ENCODE measurements around the gene PITX1.

PITX1 gene

DNA sequence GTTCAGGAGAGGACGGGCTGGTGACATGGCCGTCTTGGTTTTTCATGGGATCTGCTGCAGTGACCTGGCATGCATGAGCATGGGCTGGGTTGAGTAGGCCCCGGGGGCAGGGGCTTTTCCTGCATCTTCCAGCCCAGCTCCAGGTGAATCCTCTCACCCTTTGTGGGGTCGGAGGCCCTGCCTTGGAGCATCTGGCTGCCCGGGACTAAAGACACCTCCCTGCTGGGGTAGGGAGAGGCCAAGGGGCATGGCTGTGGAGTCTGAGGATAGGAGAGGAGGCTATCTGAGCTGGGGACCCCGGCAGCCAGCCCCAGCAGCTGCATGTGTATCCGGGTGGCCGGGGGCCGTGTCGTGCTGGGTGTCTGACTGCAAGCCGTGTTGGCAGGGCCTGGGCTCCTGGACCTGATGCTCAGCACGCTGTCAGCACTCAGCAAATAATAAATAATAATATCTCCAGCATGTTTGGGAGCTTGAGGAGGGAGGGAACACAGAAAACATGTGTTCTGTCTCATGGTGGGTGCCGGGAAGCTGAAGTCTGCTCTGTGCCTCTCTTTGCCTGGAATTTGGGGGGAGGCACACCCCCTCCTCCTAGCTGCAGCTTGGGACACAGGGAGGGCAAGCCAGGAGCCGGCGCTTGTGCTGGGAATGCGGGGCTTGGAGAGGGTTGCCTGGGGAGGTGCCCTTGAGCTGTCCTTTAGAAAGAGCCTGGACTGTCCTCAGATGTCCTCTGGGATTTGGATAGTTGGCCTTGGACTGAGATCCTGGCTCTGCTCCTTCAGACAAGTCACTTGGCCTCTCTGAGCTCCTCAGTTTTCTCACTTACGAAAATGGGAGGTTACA lies 28.4 kb upstream of the PITX1 start:
- DNase-seq (ENCODE audit: low spot score): no peak

DNA sequence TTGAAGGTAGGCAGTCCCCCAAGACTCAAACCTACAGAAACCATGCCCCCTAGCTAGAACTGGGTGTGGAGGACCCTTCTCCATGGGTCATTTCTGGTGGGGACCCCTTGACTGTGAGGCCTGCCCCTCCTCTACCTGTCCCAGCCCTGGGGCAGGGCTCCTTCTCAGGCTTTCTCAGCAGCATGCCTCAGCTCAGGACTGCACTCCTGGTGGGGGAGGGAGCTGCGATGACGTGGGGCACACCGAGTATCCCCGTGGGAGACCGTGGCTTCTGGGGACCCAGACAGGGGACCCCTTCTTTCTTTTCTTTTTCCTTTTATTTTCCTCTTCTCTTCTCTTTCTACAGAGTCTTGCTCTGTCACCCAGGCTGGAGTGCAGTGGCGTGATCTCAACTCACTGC lies 27.0 kb upstream of the PITX1 start:
- DNase-seq (ENCODE audit: low spot score): no peak

DNA sequence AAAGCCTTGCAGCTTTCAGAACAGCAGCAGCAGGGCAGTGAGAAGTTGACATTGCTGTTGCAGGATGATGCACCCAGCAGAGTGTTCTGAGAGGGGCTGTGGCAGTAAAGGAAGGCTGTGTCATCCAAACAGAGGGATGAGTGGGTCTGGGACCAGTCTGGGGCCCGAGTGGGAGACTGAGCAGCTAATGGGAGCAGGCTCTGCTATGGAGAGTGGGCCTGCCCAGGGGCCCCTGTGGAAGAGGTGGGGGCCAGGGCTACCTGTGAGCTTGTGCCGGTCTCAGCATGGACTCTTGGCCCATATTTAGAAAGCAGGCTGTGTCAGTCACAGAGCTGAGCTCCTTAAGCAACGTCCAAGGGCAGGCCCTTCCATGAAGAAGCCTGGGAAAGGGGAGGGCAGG lies 26.0 kb upstream of the PITX1 start:
- no peak for DNase-seq (ENCODE audit: low spot score)

DNA sequence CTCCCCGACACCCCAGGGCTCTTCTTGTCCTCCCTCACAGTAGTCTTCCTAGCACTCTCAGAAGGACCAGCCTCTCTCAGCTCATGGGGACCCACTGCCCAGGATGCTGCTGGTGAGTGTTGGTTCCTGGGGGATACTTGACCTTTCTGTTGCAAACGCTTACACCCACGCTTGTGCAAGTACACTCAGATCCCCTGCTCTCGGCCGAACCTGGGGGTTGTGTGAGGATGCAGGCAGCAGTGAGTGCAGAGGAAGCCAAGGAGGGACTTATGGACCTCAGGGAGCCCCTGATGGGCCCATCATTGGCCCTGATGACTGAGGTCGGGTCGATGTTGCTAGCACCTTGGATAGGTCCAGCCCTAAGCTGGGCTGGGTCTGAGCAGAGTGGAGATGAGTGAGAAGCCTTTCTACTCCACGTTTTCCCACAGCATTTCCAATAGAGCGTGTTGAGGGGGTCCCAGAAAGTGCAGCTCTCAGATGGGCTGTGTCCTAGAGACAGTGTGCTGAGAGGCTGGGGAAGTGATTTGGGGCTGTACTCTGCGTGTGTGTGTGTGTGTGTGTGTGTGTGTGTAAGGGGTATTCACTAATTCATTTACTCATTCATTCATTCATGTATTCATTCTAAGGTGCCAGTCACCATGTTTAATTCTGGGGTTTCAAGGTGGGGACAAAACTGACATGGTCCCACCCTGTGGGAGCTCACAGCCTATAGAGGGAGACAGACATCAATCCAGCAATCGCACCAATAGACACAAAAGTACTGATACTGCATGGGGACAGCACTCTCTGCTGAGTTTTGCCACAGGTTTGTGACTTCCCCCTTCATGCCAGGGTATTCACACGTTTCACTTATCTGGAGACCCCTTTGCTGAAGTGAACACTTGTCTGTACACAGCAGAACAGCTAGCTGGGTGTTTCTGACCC lies 25.2 kb upstream of the PITX1 start:
- no peak for DNase-seq (ENCODE audit: low spot score)

DNA sequence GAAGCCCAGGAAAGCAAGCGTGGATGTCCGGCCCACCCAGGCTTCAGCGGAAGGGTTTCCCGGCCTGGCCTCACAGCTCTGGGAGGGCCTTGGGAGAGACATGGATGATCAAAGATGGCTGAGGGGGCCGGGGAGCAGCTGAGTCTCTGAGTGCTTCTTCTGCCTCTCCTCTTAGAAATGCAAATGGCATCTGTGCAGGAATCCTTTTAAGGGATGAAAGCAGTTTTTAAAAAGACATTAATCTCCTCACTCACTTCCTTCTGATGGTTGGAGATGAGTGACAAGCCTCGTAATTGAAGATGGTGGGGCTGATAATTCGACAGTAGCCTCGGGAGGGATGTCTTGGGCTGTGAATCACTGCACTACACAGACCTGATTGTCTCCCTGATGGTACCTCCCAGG lies 24.3 kb upstream of the PITX1 start:
- no peak for DNase-seq (ENCODE audit: low spot score)

DNA sequence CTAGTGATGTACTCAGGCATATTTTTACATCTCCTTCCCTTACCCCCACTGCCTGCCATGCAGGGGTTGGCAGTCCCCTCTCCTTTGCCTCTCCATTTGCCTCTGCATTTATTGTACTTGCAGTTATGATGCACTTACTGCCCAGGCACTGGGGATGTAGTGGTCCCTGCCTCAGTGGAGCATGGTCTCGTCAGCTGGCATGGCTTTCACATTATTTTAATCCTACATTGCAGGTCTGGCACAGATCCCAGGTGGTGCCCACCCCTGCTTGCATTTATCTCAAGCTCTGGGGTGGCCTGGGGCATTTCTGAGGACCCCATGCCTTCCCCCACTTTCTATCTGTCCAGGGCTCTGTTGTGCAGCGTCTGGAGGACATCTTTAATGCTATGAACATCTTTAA lies 23.2 kb upstream of the PITX1 start:
- DNase-seq (ENCODE audit: low spot score): no peak

DNA sequence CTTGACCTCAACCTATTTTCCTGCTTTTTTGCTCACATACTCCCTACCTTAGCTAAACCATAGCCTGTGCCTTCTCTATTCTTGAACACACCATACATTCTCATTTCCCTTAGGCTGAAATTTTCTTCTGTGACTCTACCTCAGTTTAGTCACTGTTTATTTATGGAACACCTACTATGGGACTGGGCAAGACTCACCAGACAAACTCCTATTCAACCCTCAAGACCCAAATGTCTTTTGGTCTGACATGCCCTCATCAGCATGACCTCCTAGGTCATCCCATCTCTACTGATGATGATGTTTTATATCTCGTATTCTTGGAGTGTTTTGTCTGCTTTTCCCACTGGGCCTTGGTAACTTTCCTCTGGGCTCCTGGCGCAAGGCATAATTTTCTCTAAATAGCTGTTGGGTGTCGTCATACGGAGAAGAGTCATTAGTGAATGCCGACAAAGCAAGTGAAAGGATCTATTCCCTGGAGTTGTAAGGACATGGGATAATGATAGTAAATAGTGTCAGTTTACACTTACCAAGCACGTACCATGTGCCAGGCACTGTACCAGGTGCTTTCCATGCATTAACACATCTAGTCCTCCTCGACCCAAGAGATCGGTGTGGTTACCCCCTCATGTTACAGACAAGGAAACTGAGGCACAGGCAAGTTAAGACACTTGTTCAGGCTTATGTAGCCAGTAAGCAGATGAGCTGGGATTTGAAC lies 22.4 kb upstream of the PITX1 start:
- DNase-seq (ENCODE audit: low spot score): no peak

DNA sequence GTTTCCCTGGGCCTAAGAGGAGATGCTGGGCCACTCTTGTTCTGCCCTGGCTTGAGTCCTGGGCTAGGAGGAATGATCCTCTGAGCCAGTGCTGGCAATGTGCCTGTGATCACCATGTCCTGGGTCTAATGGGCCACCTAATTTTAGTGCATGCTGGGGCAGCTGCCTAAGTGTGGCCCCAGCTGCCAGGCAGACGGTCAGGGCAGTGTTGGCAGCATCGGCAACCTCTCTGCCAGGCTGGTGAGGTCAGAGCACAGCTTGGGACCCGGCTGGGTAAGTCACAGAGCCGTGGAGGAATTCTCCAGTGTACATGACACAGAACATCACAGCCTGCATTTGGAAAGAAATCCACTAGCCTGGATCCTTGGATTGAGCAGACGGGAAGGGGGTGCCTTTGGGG lies 21.4 kb upstream of the PITX1 start:
- no peak for DNase-seq (ENCODE audit: low spot score)

DNA sequence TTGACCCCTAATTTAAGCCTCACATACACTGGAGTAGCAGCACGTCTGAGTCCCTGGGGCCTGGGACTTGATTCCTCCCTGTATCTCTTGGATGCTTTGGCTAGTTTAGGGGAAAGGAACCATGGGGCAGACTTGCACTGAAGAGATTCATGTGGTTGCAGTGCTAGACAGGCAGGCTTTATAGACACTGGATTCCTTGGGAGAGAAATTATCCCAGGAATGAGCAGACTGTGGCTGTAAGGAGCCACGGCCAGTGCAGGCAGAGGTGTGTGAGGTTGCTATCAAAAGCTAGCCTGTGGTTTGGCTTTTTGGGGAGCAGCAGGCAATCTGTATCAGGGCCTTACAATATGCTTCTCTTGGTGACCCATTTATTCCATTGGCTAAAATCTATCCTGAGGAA lies 20.5 kb upstream of the PITX1 start:
- no peak for DNase-seq (ENCODE audit: low spot score)

DNA sequence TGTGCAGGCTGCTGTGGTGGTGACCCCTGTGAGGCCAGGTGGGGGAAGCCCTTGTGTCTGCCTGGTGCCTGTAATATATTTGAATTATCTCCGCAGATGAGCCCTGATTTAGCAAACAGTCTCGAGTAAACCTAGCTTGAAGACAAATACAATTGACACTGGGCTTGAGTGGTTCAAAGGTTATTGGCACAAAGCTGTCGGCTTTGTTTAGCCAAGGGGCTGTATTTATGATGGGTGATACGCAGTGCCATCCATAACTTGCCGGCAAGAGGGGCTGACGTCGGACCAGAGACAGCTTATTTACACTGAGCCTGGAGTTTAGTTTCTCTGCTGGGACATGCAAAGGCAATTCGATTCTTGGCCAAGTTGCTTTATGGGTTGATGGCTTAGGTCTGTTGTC lies 20.0 kb upstream of the PITX1 start:
- no peak for DNase-seq (ENCODE audit: low spot score)

DNA sequence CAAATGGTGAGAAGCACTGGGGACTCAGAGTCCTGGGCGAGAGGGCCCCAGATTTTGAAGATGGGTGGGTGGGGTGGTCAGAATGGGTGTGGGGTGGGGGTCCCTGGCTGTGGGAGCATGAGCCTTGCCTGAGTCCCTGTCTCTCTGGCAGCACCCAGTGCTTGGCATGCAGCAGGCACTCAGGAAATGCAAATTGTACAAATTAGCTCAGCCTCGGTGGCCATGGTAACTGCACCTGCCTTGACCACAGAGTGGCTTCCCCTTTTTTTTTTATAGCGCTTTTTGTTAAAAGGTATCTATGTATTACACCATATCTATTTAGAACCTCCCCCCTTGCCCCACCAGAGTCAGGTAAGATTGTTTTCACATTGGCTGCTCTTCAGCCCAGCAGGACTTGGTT lies 19.2 kb upstream of the PITX1 start:
- DNase-seq (ENCODE audit: low spot score): no peak

DNA sequence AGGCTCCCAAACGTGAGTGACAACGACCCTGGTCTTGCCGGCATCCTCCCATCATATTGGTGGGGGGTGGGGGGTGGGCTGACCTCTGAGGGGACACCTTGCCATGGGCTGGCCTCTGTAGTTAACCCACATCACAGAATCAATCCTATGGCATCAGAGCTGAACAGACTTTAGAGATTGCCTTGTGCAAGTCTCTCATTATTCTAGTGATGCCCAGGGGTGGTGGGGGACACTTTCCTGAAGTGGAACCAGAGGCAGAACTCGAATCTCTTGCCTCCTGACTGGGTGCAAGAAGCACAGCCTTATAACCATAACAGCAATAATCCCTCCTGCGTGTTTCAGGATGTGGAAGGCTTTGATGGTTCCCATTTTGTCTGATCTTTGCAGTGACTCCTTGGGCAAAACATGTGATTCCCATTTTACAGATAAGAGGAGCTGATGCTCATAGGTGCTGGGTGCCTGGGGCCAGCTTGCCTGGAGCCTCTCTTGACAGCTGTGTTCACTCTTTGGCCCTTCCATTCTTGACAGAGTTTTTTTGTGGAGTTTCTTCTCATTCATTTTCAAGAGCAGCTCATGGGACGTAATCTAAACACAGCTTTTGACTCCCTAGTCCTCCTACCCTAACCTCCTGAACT lies 18.6 kb upstream of the PITX1 start:
- DNase-seq (ENCODE audit: low spot score): no peak

DNA sequence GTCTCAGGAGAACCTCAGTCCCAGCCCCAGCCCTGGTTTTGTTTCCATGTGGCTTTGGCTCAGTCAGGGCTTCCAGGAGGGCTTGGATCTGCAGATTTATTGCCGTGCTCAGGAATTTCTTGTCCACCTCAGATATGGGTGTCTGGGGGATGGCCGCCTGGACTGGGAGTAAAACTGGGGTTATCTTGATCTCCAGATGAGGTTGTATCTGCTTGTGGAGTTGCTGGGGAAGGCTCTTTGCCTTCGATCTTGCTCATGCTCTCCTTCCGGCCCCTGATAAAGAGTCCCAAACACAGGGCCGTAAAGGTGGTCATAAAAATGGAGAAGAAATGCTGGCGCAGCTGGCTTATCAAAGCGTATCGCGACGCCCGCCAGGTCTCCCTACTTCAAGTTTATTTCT lies 17.8 kb upstream of the PITX1 start:
- no peak for DNase-seq (ENCODE audit: low spot score)

DNA sequence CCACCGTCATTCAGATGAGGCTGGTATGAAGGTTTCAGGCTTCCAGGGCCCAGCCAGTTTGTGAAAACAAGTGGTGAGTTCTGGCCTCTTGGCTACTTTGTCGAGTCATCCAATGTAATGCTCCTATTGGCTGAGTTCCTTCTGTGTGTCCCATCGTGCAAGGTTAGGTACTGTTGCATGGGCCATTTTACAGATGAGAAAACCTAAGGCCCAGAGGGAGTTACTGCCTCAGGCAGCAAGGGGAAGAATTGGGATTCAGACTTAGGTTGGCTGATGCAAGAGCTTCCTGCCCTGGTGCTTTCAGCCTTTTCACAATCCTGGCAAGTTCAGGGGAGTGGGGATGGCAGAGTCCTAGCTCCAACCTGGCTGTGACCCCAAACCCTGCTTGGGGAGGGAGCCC lies 17.4 kb upstream of the PITX1 start:
- DNase-seq (ENCODE audit: low spot score): no peak

DNA sequence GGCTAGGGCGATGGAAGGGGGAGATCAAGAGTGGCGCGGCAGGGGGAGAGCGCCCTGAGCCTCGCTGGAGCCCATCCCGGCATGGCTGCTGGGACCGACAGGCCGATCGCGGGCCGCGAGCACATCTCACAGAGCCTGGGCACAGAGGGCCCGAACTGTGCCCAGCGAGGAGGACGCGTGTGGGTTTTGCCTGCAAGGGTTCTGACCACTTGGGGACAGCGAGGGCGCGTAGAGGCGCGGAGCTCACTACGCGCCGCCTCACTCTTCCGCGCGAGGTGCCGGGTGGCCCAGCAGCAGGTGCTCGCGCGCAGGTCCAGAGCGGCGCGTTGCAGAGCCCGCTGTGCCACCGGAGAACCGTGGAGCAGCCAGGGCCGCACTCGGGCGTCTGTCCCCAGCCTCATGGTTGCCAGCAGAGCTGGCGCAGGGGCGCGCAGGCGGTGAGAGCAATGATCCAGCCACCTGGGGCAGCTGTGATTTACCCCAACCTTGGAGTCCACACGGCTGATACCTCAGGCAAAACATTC lies 16.3 kb upstream of the PITX1 start:
- DNase-seq (ENCODE audit: low spot score): no peak

DNA sequence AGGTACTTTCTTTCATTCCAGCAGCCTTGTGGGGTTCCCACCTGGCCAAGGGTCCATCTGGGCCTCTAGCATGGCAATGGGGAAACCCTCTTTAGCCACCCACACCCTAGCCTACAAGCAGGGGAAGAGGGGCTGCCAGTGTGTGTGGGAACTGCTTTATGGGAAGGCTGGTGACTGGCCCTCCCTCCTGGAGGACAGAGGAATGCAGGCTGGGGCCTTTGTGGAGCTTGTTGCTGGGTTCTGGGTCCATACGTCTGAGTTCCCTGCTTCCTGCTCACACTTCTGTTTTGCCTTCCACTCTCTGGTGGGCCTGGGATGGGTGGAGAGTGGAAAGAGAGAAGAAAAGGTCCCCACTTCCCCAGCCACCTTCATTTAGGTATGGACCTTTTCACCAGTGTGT lies 14.9 kb upstream of the PITX1 start:
- no peak for DNase-seq (ENCODE audit: low spot score)

DNA sequence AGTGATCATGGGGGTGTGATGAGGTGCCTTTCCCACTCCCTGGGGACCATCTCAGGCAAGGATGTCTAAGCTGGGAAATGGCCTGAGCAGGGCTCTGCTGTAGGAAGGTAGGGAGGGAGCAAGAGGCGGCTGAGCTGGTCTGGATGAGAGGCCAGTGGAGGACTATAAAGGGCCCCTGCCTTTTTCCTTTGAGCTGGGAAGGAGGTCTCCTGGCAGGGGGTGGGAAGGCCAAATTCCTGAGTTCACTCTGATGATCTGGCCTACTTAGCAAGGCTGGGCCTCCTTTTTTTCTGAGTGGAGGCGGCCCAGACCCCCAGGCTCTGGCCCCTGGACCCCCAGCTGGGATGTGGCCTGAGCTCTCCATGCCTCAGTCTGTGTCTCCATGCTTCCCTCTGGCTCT lies 14.3 kb upstream of the PITX1 start:
- no peak for DNase-seq (ENCODE audit: low spot score)

DNA sequence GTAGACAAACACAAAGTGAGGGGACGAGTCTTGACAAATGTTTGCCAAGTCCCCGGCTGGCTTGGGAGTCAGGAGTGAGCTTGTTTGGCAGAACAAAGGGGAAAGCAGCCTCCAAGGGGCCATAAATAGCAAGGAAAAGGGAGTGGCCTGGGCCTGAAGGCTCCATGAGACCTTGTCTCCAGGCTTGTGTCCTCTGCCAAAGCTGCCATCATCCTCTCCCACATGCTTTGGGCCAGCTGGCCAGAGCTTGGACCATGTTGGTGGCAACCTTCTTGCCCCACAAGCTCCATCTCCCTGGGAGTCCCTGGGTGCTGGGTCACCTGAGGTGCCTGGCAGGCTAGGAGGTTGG lies 13.3 kb upstream of the PITX1 start:
- no peak for DNase-seq (ENCODE audit: low spot score)

DNA sequence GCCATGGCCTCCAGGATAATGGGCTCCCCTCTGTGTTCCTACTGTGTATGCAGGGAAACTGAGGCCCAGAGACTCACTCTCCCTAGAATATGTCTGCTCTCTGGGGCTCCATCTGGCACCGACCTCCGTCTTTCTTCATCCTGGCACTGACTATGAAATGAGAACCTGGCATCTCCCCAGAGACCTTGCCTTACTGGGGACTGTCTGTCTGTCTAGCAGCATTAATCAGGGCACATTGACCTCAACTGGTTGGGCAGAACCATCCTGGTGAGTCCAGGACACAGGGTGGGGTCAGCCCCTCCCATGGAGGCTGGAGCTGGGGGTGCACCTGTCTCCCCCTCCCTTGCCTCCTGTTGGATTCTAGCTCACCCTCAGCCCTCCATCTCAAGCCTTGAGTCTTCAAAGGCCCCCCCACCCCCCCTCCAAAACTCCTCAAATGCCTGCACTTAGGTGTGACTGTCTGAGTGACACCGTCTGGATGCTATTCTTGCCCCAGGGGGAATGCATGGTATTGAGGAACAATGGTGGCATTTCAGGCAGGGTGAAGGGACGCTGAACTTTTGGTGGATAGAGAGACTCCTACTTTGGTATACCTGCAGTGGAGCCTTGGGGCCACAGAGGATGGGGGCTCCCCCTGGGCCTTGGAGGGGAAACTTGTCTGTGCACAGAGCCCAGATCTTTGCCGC lies 12.8 kb upstream of the PITX1 start:
- DNase-seq (ENCODE audit: low spot score): no peak

DNA sequence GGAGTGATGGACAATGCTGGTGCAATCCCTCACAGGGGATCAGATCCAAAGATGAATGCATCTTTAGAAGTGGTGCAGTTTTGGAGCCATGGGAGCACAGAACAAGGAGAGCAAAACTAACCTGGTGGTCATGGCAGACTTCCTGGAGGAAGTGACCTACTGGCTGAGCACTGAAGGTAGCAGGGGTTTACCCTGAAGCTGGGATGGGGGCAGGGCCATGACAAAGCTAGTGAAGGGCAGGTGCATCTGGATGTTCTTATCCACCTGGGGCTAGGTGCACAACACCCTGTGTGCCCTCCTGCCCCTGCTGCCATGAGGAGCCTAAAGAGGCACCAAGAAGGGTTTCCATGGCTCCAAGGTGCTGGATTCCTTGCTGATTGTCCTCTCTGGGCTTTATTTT lies 11.5 kb upstream of the PITX1 start:
- DNase-seq (ENCODE audit: low spot score): no peak

DNA sequence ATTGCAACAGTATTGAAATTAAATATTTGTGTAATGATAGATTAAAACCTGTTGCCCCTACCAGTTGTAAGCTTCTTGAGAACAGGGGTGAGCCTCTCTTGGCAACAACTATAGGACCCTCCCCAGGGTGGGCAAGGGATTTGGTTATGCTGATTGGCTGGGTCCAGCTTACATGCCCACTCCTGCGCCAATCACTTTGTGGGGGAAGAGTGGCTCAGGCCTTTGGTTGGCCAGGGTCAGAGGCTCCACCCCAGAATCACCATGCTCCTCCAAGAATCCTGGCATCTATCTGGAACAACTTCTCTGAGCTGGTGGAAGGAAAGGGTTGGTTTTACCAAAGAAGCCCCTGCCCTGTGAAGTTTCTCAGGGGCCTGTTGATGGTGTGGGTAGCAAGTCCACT lies 8.6 kb upstream of the PITX1 start:
- no peak for DNase-seq (ENCODE audit: low spot score)

DNA sequence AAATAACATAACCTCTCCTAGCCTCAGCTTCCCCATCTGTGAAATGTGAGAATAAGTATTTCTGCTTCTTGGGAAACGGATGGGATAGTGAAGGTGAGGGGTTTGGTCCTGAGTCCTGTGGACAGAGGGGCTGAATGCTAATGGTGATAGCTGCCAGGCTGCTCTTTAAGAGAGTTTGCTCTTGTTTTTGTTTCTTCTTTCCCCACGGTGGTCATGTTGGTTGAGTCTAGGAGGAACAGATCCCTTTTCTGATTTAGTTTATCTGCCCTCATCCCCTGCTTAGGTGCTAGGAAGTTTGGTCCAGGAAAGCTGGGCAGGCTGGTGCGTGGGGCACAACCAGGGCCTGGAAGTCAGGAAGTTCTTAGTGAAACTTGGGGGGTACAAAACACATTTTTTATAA lies 7.7 kb upstream of the PITX1 start:
- DNase-seq (ENCODE audit: low spot score): no peak
